ENCODE results near the gene CHI3L1. TPM values are rescaled to one million over a fixed set of nuclear protein-coding genes. Genes with fewer than 3 reads are reported as not detected.

The CHI3L1 gene
- total RNA-seq, 4 donors from 2014 or later = 1.9 to 2.5 TPM; not detected in 2

GRCh38 chr1:203188686-203189232, 2.3 kb upstream of the CHI3L1 start:
- Histone ChIP-seq H3K27me3 (no peaks in the 10 kb centered on the region), H3K36me3 (no peaks in the 10 kb centered on the region), H3K27ac (no peak overlapping the region), H3K9me3 (no peaks in the 10 kb centered on the region), H3K4me3 (no peak overlapping the region), H3K4me1 (no peaks in the 10 kb centered on the region)
- TF ChIP-seq POLR2A (IDR thresholded peaks at IDR 0.05) (no peak), CTCF (IDR thresholded peaks at IDR 0.05) (no peak)
- no peak for DNase-seq

- no peaks in the 10 kb centered on the region for H3K4me1 ChIP-seq
- no peaks in the 10 kb centered on the region for H3K36me3 ChIP-seq
- no peak overlapping the region for H3K4me3 ChIP-seq
- no peaks in the 10 kb centered on the region for H3K27me3 ChIP-seq
- TF ChIP-seq POLR2A (IDR thresholded peaks at IDR 0.05) = no peak
- TF ChIP-seq CTCF (IDR thresholded peaks at IDR 0.05) = no peak
- H3K9me3 ChIP-seq = no peaks in the 10 kb centered on the region
- no peak for DNase-seq
- H3K27ac ChIP-seq = no peak overlapping the region
Measured at GRCh38 chr1:203187689-203188264, 1.3 kb upstream of the CHI3L1 start.

GRCh38 chr1:203187304-203187685, 791 bp upstream of the CHI3L1 start:
- Histone ChIP-seq H3K4me3 (no peak overlapping the region), H3K36me3 (no peaks in the 10 kb centered on the region), H3K9me3 (no peaks in the 10 kb centered on the region), H3K4me1 (no peaks in the 10 kb centered on the region), H3K27ac (no peak overlapping the region), H3K27me3 (no peaks in the 10 kb centered on the region)
- peak in 1 of 3 donors; percentile 13 for DNase-seq
- TF ChIP-seq POLR2A (IDR thresholded peaks at IDR 0.05) = no peak
- TF ChIP-seq CTCF (IDR thresholded peaks at IDR 0.05) = no peak

GRCh38 chr1:203186091-203186445, 436 bp downstream of the CHI3L1 start:
- DNase-seq = peak in 1 of 3 donors; percentile 12
- H3K27me3 ChIP-seq = no peaks in the 10 kb centered on the region
- no peak overlapping the region for H3K4me3 ChIP-seq
- no peaks in the 10 kb centered on the region for H3K4me1 ChIP-seq
- H3K27ac ChIP-seq = no peak overlapping the region
- TF ChIP-seq CTCF (IDR thresholded peaks at IDR 0.05) (no peak), POLR2A (IDR thresholded peaks at IDR 0.05) (no peak)
- H3K36me3 ChIP-seq = no peaks in the 10 kb centered on the region
- H3K9me3 ChIP-seq = no peaks in the 10 kb centered on the region

- no peaks in the 10 kb centered on the region for H3K9me3 ChIP-seq
- H3K36me3 ChIP-seq = no peaks in the 10 kb centered on the region
- no peak overlapping the region for H3K27ac ChIP-seq
- H3K4me3 ChIP-seq = no peak overlapping the region
- DNase-seq = peak in 1 of 3 donors; percentile 14
- TF ChIP-seq POLR2A (IDR thresholded peaks at IDR 0.05) = no peak
- TF ChIP-seq CTCF (IDR thresholded peaks at IDR 0.05) = no peak
- no peaks in the 10 kb centered on the region for H3K27me3 ChIP-seq
- H3K4me1 ChIP-seq = no peaks in the 10 kb centered on the region
Measured at GRCh38 chr1:203185585-203185984, 919 bp downstream of the CHI3L1 start.
